A549 treated with Mapracorat at 1 μM for 4 hours (cell line): ENCODE data around the gene NUTF2. TPM values are rescaled to one million over a fixed set of nuclear protein-coding genes. Genes with fewer than 3 reads are reported as not detected.

Source experiments
- total RNA-seq: library from RNA; stranded (reverse); fragments of 200-300 nt; extraction: Qiagen RNA extraction; gene quantifications from 5 replicates; pipeline ENCODE4 v1.2.3, GENCODE V29; 2022

NUTF2 gene
- 226 to 277 TPM (median 235 TPM) in 5 replicates for total RNA-seq

DNA sequence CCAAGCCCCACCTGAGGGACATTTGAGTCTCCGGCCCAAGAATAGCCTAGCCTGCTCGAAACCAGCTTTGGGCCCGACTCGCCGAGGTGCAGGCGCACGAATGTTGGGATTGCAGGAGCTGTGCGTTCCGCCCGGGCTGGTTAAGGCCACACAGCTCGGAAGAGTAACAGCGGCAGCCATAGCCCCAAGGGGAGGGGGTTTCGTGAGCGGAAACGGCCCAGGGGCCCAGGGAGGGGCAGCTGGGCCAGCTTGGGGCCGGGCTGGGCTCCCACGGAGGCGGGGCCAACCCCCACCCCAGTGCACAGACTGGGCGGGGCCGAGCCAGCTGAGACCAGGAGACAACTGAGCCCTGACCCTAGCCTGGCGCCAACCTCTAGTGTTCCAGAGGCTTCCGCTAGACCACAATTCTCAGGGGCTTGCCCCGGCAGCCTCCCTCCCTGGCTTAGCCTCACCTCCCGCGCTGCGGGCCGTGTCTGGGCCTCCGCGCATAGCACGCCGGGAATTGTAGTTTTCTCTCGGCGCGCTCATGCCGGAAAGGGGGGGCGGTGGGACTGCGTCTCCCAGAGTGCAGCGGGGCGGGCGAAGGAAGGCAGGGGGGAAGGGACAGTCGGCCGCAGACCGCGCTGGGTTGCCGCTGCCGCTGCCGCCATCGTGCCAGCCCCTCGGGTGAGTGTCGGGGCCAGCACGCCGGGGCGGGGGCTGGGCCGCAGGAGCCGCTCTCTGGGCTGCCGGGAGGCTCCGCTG lies at the start of gene NUTF2:
NUTF2 (plus strand) TSS at position 614 of the 744 bp plus-strand sequence. CDS start 18,198 bp downstream, outside the sequence.

DNA sequence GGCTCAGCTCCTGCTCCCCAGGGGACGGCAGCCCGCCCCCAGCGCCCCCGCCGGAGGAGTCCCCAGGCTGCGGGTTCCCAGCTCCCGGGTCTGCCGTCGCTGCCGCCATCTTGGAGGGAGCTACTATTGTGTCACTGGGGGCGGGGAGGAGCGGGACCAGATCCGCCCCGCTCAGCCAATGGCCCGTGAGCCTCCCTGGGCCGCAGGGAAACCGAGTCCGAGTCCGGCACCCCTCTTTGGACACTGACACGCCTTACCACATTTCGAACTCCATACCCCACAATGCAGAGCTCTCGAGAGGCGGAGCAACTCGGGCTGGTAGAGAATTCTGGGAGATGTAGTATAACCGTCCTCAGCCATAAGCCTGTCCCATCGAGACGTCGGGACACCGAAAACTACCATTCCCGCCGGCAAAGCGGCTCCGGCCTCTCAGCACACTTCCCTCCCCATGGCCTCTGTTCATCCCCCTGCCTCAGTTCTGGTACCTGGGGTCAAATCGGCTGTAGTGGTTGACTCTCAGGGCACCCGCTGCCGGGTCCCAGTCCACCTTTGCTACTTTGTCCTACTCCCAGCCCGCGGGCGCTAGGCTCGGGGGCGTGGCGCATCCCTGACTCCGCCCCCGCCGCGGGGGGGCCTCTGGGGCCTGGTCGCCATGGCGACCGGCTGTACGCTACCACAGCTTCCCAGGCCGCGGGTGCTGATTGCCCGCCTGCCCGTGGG lies 40.1 kb upstream of the NUTF2 start, which contains the start of the genes RANBP10 and TSNAXIP1:
RANBP10 (minus strand) TSS at position 133 of the 720 bp plus-strand sequence; CDS start at position 109, 24 bp downstream.
TSNAXIP1 (plus strand) TSS at position 462 of the 720 bp plus-strand sequence. CDS start 261 bp downstream, outside the sequence.

GRCh38 chr16:67841816-67842508 lies 4.8 kb upstream of the NUTF2 start, which contains the start of gene THAP11:
THAP11 (plus strand) TSS chr16:67842320; CDS start chr16:67842555, 235 bp downstream.

GRCh38 chr16:67847064-67847861 lies 530 bp downstream of the NUTF2 start, which contains the start of gene CENPT:
CENPT (minus strand) TSS chr16:67847693; CDS start chr16:67833859, 13,834 bp downstream.

DNA sequence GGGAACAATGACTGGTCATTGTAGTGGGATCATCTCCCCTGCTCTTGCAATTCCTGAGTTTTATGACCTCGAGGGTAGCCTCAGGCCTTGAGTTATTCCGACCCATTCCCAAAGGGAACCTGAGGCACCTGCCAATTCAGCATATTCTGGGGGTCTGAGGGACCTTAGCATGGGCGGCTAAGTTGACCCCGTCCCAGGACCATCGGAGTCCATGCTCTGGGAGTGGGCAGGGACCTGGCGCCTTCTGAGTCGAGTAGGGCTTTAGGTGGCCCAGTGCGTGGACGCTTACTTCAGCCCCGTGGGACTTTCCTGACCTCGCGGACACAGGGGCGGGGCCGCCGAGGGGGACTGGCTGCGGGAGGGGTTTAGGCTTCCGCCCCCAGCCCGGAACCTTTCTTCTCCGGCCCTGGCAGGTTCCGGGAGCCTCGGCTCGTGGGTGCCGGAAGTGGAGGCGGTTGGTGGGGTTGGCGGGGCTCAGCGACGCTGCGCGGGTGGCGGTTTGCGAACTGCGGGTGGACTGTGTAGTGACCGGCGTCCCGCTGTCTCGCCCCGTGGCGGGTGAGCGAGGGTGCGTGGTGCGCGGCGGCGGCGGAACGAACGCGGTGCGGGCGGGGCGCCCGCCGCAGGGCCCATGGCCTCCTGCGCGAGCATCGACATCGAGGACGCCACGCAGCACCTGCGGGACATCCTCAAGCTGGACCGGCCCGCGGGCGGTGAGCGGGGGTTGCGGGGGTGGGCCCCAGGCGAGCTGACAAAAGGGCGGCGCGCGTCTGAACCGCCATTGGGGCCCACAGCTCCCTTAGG lies 26.1 kb downstream of the NUTF2 start, which contains the start of gene EDC4:
EDC4 (plus strand) TSS at position 422 of the 804 bp plus-strand sequence; CDS start at position 632, 210 bp downstream.

GRCh38 chr16:67884684-67885083 lies 38.0 kb downstream of the NUTF2 start, which contains the start of gene NRN1L:
NRN1L (plus strand) TSS chr16:67884885; CDS start chr16:67884904, 19 bp downstream.

GRCh38 chr16:67892899-67893742 lies 46.4 kb downstream of the NUTF2 start, which contains the start of gene PSKH1:
PSKH1 (plus strand) TSS chr16:67893254; CDS start chr16:67908750, 15,496 bp downstream.

Other genes with a start within 250 kb of the NUTF2 start
- gene CARMIL2, start 201.8 kb upstream of the NUTF2 start, total RNA-seq, result 1.3 to 3.5 TPM (median 2.1 TPM) in 5 replicates
- gene ACD, start 186.7 kb upstream of the NUTF2 start, total RNA-seq, result 25.9 to 36.9 TPM (median 36.1 TPM) in 5 replicates
- 1.3 to 2.8 TPM (median 2.2 TPM) in 5 replicates for gene PARD6A, start 186.0 kb upstream of the NUTF2 start, total RNA-seq
- 6.9 to 12.7 TPM (median 10.0 TPM) in 5 replicates for gene ENKD1, start 180.2 kb upstream of the NUTF2 start, total RNA-seq
- 0.13 to 0.30 TPM in 2 of 5 replicates, not detected in the others for gene C16orf86, start 180.1 kb upstream of the NUTF2 start, total RNA-seq
- gene GFOD2, start 127.6 kb upstream of the NUTF2 start, total RNA-seq, result 15.7 to 16.7 TPM (median 15.9 TPM) in 5 replicates
- gene RANBP10, start 40.4 kb upstream of the NUTF2 start, total RNA-seq, result 8.0 to 9.6 TPM (median 8.5 TPM) in 5 replicates
- gene TSNAXIP1, start 40.0 kb upstream of the NUTF2 start, total RNA-seq, result 0.39 to 0.64 TPM (median 0.47 TPM) in 5 replicates
- 24.3 to 41.1 TPM (median 39.8 TPM) in 5 replicates for gene THAP11, start 4.6 kb upstream of the NUTF2 start, total RNA-seq
- gene CENPT, start 760 bp downstream of the NUTF2 start, total RNA-seq, result 23.7 to 32.7 TPM (median 28.6 TPM) in 5 replicates
- gene EDC4, start 26.1 kb downstream of the NUTF2 start, total RNA-seq, result 53.8 to 72.4 TPM (median 64.2 TPM) in 5 replicates
- 0.29 TPM in 1 of 5 replicates, not detected in the others for gene NRN1L, start 38.0 kb downstream of the NUTF2 start, total RNA-seq
- gene PSKH1, start 46.3 kb downstream of the NUTF2 start, total RNA-seq, result 11.1 to 17.4 TPM (median 14.4 TPM) in 5 replicates
- gene CTRL, start 84.9 kb downstream of the NUTF2 start, total RNA-seq, result 1.3 to 1.9 TPM (median 1.4 TPM) in 5 replicates
- 40.2 to 55.7 TPM (median 49.8 TPM) in 5 replicates for gene PSMB10, start 89.9 kb downstream of the NUTF2 start, total RNA-seq
- gene LCAT, start 97.2 kb downstream of the NUTF2 start, total RNA-seq, result 8.6 to 15.1 TPM (median 13.1 TPM) in 5 replicates
- 23.7 to 39.8 TPM (median 34.1 TPM) in 5 replicates for gene SLC12A4, start 121.7 kb downstream of the NUTF2 start, total RNA-seq
- not detected in 5 replicates for gene DPEP3, start 133.6 kb downstream of the NUTF2 start, total RNA-seq
- not detected in 5 replicates for gene DPEP2, start 152.6 kb downstream of the NUTF2 start, total RNA-seq
- gene DPEP2NB, start 169.0 kb downstream of the NUTF2 start, total RNA-seq, result not detected in 5 replicates
- 17.7 to 20.1 TPM (median 20.0 TPM) in 5 replicates for gene DDX28, start 176.3 kb downstream of the NUTF2 start, total RNA-seq
- gene DUS2, start 176.4 kb downstream of the NUTF2 start, total RNA-seq, result 14.5 to 17.1 TPM (median 16.6 TPM) in 5 replicates
- 12.3 to 15.2 TPM (median 14.4 TPM) in 5 replicates for gene NFATC3, start 238.4 kb downstream of the NUTF2 start, total RNA-seq